H9 (cell line): Measurements from ENCODE around the gene MFSD2B. TPM values are rescaled to one million over a fixed set of nuclear protein-coding genes. Genes with fewer than 3 reads are reported as not detected.

Experiments used
- DNase-seq: peaks from one replicate; pipeline ENCODE4 v3.0.0-alpha.2; 2017
- H2AFZ ChIP-seq: one replicate; pipeline ENCODE4 v1.6.1; 2013; ENCODE audit warnings: mild to moderate bottlenecking, low read length, control low read depth, moderate library complexity
- H2AK5ac ChIP-seq: 2 replicates; pipeline ENCODE4 v1.6.1; 2013; ENCODE audit warnings: low read length, control low read depth, mixed read lengths; ENCODE audit not compliant: insufficient read length
- H2BK120ac ChIP-seq: one replicate; pipeline ENCODE4 v1.6.1; 2013; ENCODE audit warnings: low read depth, mild to moderate bottlenecking, low read length, control low read depth, inconsistent platforms; ENCODE audit not compliant: poor library complexity, severe bottlenecking
- H2BK12ac ChIP-seq: 2 replicates; pipeline ENCODE4 v1.6.1; 2013; ENCODE audit warnings: low read length, control low read depth, mixed read lengths, low read depth; ENCODE audit not compliant: insufficient read length
- H2BK15ac ChIP-seq: 2 replicates; pipeline ENCODE4 v1.6.1; 2013; ENCODE audit warnings: low read depth, low read length, control low read depth
- H2BK20ac ChIP-seq: one replicate; pipeline ENCODE4 v1.6.1; 2013; ENCODE audit warnings: low read depth, mild to moderate bottlenecking, low read length, control low read depth, inconsistent platforms; ENCODE audit not compliant: poor library complexity, severe bottlenecking
- H2BK5ac ChIP-seq: 2 replicates; pipeline ENCODE4 v1.6.1; 2013; ENCODE audit warnings: low read length, control low read depth, mixed read lengths; ENCODE audit not compliant: insufficient read length
- H3K14ac ChIP-seq: 2 replicates; pipeline ENCODE4 v1.6.1; 2013; ENCODE audit warnings: low read length, control low read depth; ENCODE audit not compliant: insufficient read depth
- H3K18ac ChIP-seq: 2 replicates; pipeline ENCODE4 v1.6.1; 2013; ENCODE audit warnings: low read depth, mild to moderate bottlenecking, mixed read lengths, low read length, control low read depth; ENCODE audit not compliant: insufficient read length
- H3K23ac ChIP-seq: 2 replicates; pipeline ENCODE4 v1.6.1; 2013; ENCODE audit warnings: low read length, control low read depth, mixed read lengths, low read depth; ENCODE audit not compliant: insufficient read length
- H3K23me2 ChIP-seq: 2 replicates; pipeline ENCODE4 v1.6.1; 2013; ENCODE audit warnings: low read depth, mild to moderate bottlenecking, mixed read lengths, low read length, control low read depth; ENCODE audit not compliant: insufficient read length, poor library complexity, severe bottlenecking
- H3K27ac ChIP-seq: 2 replicates; pipeline ENCODE4 v1.5.1; 2013; ENCODE audit warnings: low read length, control low read depth, mixed read lengths, low read depth; ENCODE audit not compliant: insufficient read length
- H3K27me3 ChIP-seq: 2 replicates; pipeline ENCODE4 v1.6.1; 2013; ENCODE audit warnings: low read length, control low read depth, inconsistent platforms; ENCODE audit not compliant: insufficient read depth
- H3K4ac ChIP-seq: 2 replicates; pipeline ENCODE4 v1.6.1; 2013; ENCODE audit warnings: low read depth, mild to moderate bottlenecking, control low read depth, inconsistent platforms, low read length, moderate library complexity
- H3K4me1 ChIP-seq: 2 replicates; pipeline ENCODE4 v1.6.1; 2013; ENCODE audit warnings: low read length, control low read depth, inconsistent platforms; ENCODE audit not compliant: insufficient read depth
- H3K4me2 ChIP-seq: 2 replicates; pipeline ENCODE4 v1.6.1; 2013; ENCODE audit warnings: low read length, control low read depth, mixed read lengths; ENCODE audit not compliant: insufficient read length, insufficient read depth
- H3K56ac ChIP-seq: 2 replicates; pipeline ENCODE4 v1.6.1; 2013; ENCODE audit warnings: low read depth, mild to moderate bottlenecking, mixed read lengths, low read length, control low read depth; ENCODE audit not compliant: insufficient read length
- H3K79me1 ChIP-seq: 2 replicates; pipeline ENCODE4 v1.6.1; 2013; ENCODE audit warnings: low read depth, mild to moderate bottlenecking, moderate library complexity, low read length, control low read depth, inconsistent platforms; ENCODE audit not compliant: insufficient read depth, poor library complexity, severe bottlenecking
- H3K79me2 ChIP-seq: 2 replicates; pipeline ENCODE4 v1.6.1; 2013; ENCODE audit warnings: low read length, control low read depth, inconsistent platforms; ENCODE audit not compliant: insufficient read depth
- H3K9ac ChIP-seq: 2 replicates; pipeline ENCODE4 v1.6.1; 2013; ENCODE audit warnings: low read length, control low read depth, mixed read lengths; ENCODE audit not compliant: insufficient read length; ENCODE audit errors: extremely low read depth
- H3K9me3 ChIP-seq: one replicate; pipeline ENCODE4 v1.6.1; 2013; ENCODE audit warnings: low read depth, low read length, inconsistent platforms; ENCODE audit not compliant: control insufficient read depth
- H3T11ph ChIP-seq: one replicate; pipeline ENCODE4 v1.6.1; 2013; ENCODE audit warnings: mild to moderate bottlenecking, low read length, control low read depth, inconsistent platforms
- H4K20me1 ChIP-seq: one replicate; pipeline ENCODE4 v1.6.1; 2013; ENCODE audit not compliant: control insufficient read depth, insufficient read length, insufficient read depth
- H4K5ac ChIP-seq: 2 replicates; pipeline ENCODE4 v1.6.1; 2013; ENCODE audit warnings: low read depth, mild to moderate bottlenecking, mixed read lengths, low read length, control low read depth; ENCODE audit not compliant: insufficient read length
- H4K8ac ChIP-seq: replicated peaks from 2 replicates; pipeline ENCODE4 v1.6.1; 2013; ENCODE audit warnings: low read length, control low read depth, mixed read lengths, low read depth; ENCODE audit not compliant: insufficient read length
- H4K91ac ChIP-seq: 2 replicates; pipeline ENCODE4 v1.6.1; 2013; ENCODE audit warnings: low read depth, mild to moderate bottlenecking, moderate library complexity, mixed read lengths, low read length, control low read depth; ENCODE audit not compliant: insufficient read length
- H3K27ac Mint-ChIP-seq, 3 experiments: 2 replicates in 2 of 3; 3 replicates in 1 of 3; pipeline ENCODE4 v1.8.0; 2020 to 2021; ENCODE audit warnings: mixed read lengths in 3 of 3, mild to moderate bottlenecking in 1 of 3, moderate library complexity in 1 of 3
- H3K27me3 Mint-ChIP-seq: 2 replicates; pipeline ENCODE4 v1.8.0; 2021; ENCODE audit warnings: low read depth, mild to moderate bottlenecking, moderate library complexity, mixed read lengths
- H3K36me3 Mint-ChIP-seq, 3 experiments: 2 replicates in 2 of 3; 3 replicates in 1 of 3; pipeline ENCODE4 v1.8.0; 2020 to 2021; ENCODE audit warnings: low read depth in 3 of 3, mixed read lengths in 3 of 3; ENCODE audit not compliant: insufficient read depth in 1 of 3
- H3K4me1 Mint-ChIP-seq, 2 experiments: 2 replicates each; pipeline ENCODE4 v1.8.0; 2020; ENCODE audit warnings: mixed read lengths in 2 of 2
- H3K4me3 Mint-ChIP-seq, 2 experiments: 2 replicates in 1 of 2; 3 replicates in 1 of 2; pipeline ENCODE4 v1.8.0; 2020 to 2021; ENCODE audit warnings: mild to moderate bottlenecking in 2 of 2, mixed read lengths in 2 of 2, moderate library complexity in 1 of 2
- H3K9me3 Mint-ChIP-seq, 2 experiments: 2 replicates in 1 of 2; 3 replicates in 1 of 2; pipeline ENCODE4 v1.8.0; 2020; ENCODE audit warnings: mild to moderate bottlenecking in 2 of 2, mixed read lengths in 2 of 2, moderate library complexity in 1 of 2
- WGBS: extraction: QIAGEN DNeasy Blood & Tissue Kit; methylation state at CpG from one replicate; pipeline ENCODE4 v1.1.7; 2013; ENCODE audit warnings: missing lambda C conversion rate, low lambda C conversion rate, mixed read lengths; ENCODE audit not compliant: insufficient read length; ENCODE audit errors: extremely low coverage; 5-methylcytosine and 5-hydroxymethylcytosine counted together
- total RNA-seq: library from RNA; stranded (reverse); gene quantifications from 2 replicates; pipeline ENCODE4 v1.2.1, GENCODE V29; 2021
- TF ChIP-seq, protein P1 (sequence below): fragments of 200-600 bp; sonication (generic); conservative IDR thresholded peaks from 3 replicates; pipeline ENCODE4 v1.8.0; 2021; ENCODE audit warnings: antibody characterized with exemption, mild to moderate bottlenecking

The MFSD2B gene
- total RNA-seq, 1 experiment from 2014 or later = 1.3 TPM

DNA sequence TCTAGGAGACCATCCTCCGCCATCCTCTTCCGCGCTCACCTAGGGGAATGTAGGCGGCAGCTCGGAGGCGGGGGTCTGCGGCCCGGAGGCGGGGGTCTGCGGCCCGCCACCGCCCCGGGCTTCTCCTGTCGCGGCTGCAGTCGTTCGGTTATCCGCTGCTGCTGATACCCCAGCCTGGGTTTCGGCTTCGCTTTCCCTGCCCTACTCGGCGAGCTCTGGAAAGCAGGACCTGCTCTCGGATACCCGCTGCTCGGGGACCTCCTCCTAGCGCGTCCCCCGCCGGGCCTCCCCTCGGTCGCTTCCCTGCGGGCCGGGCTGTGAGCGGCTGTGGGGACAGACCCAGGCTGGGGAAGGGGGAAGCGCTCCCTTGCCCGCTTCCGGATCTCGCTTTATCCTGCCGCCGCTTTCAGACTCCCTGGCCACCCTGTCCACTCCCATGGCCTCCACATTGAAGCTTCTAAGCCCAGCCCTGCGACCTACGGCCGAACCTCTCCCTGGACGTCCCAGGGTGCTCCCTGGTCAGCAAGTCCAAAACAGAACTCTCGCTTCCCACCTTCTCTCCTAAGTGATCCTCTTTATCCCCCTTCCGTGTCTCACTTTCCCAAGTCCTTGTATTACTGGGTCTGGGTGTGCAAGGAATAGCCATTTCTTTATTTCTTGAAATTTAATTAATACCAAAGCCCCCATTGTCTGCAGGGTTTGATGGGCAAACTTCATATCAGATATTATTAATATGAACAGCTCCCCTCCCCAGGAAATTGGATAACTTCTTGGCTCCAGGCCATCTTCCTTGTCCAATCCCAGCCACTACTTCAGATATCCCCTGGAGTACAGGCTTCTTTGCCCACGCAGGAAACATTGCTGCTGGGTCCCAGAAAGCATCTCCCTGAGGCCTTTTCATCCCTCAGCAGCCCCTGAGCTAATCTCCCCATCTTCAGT lies 40.4 kb downstream of the MFSD2B start:
- DNase-seq = peak; percentile 41
- no CpG with 5 or more reads among the region's 47 CpGs for WGBS
- H2BK120ac ChIP-seq = no peak overlapping the region
- H2BK5ac ChIP-seq = no peak overlapping the region
- H2BK20ac ChIP-seq = no peak overlapping the region
- H2BK12ac ChIP-seq = no peak overlapping the region
- H3K9ac ChIP-seq = peak overlapping the region; percentile 26
- H4K91ac ChIP-seq = no peak overlapping the region
- Mint-ChIP-seq H3K27me3 (no peaks in the 10 kb centered on the region), H3K4me3 (no peak overlapping the region), H3K9me3 (no peaks in the 10 kb centered on the region), H3K4me1 (peaks cover 15 to 19% of the 10 kb centered on the region in 2 experiments), H3K27ac (peak overlapping the region in 1 of 3 experiments; percentile 18; a peak in 1 of 7 replicates), H3K36me3 (peaks cover 9 to 11% (median 10%) of the 10 kb centered on the region in 3 experiments; a peak in 6 of 7 replicates)
- H3K9me3 ChIP-seq = no peaks in the 10 kb centered on the region
- no peak overlapping the region for H4K5ac ChIP-seq
- H3K14ac ChIP-seq = no peak overlapping the region
- no peak overlapping the region for H4K8ac ChIP-seq
- peaks cover 2% of the 10 kb centered on the region; the same call in 1 of the 2 replicates for H3K79me2 ChIP-seq
- peaks cover 5% of the 10 kb centered on the region for H4K20me1 ChIP-seq
- H3K18ac ChIP-seq = no peak overlapping the region
- TF ChIP-seq, protein P1, sequence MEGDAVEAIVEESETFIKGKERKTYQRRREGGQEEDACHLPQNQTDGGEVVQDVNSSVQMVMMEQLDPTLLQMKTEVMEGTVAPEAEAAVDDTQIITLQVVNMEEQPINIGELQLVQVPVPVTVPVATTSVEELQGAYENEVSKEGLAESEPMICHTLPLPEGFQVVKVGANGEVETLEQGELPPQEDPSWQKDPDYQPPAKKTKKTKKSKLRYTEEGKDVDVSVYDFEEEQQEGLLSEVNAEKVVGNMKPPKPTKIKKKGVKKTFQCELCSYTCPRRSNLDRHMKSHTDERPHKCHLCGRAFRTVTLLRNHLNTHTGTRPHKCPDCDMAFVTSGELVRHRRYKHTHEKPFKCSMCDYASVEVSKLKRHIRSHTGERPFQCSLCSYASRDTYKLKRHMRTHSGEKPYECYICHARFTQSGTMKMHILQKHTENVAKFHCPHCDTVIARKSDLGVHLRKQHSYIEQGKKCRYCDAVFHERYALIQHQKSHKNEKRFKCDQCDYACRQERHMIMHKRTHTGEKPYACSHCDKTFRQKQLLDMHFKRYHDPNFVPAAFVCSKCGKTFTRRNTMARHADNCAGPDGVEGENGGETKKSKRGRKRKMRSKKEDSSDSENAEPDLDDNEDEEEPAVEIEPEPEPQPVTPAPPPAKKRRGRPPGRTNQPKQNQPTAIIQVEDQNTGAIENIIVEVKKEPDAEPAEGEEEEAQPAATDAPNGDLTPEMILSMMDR = no peak
- H3K4me1 ChIP-seq = 0 out of 2 replicates have a peak, but pooled peaks cover 1% of the 10 kb centered on the region
- H3K4ac ChIP-seq = no peak overlapping the region
- H3K79me1 ChIP-seq = no peaks in the 10 kb centered on the region
- no peak overlapping the region for H2AFZ ChIP-seq
- no peaks in the 10 kb centered on the region for H3K27me3 ChIP-seq
- H3K4me2 ChIP-seq = peak overlapping the region; percentile 68
- peaks cover 9% of the 10 kb centered on the region for H3K23me2 ChIP-seq
- no peak overlapping the region for H3K56ac ChIP-seq
- no peak overlapping the region for H3K27ac ChIP-seq
- H2AK5ac ChIP-seq = no peak overlapping the region
- no peak overlapping the region for H3K23ac ChIP-seq
- H3T11ph ChIP-seq = no peak overlapping the region
- no peak overlapping the region for H2BK15ac ChIP-seq
